Measurements from ENCODE around the gene FOXP4. TPM values are rescaled to one million over a fixed set of nuclear protein-coding genes. Genes with fewer than 3 reads are reported as not detected.

Gene FOXP4
- total RNA-seq, 1 donor from 2014 or later = 41.9 TPM

GRCh38 chr6:41637194-41638001 lies 91.2 kb downstream of the FOXP4 start:
- no peak for FAIRE-seq

GRCh38 chr6:41638002-41638934 lies 92.1 kb downstream of the FOXP4 start, which contains the start of gene MDFI:
Gene MDFI, plus strand, starts transcription at chr6:41638468. Its CDS starts 282 bp downstream, at chr6:41638750.
- peak within 1 kb of the TSS; percentile 96 for H3K4me3 Mint-ChIP-seq (ENCODE audit: unreplicated experiment)
- no peak within 1 kb of the TSS for H3K27ac ChIP-seq (ENCODE audit: low read depth, low read length)
- peak within 1 kb of the TSS; percentile 71 for H3K9ac ChIP-seq (ENCODE audit: low read length)
- H2AFZ ChIP-seq (ENCODE audit: low read depth, low read length) = peak within 1 kb of the TSS; percentile 79
- no peaks in the 10 kb centered on the region for H3K27me3 Mint-ChIP-seq (ENCODE audit: low read depth, unreplicated experiment)
- H3K4me3 ChIP-seq (ENCODE audit: insufficient read depth, low read depth, low read length) = peak within 1 kb of the TSS; percentile 71
- H3K4me2 ChIP-seq (ENCODE audit: low read length) = peak within 1 kb of the TSS; percentile 98
- H3K4me1 ChIP-seq (ENCODE audit: insufficient read depth, low read length) = peaks cover 40% of the 10 kb centered on the region
- H3K9me3 Mint-ChIP-seq (ENCODE audit: unreplicated experiment) = no peaks in the 10 kb centered on the region
- H3K27me3 ChIP-seq (ENCODE audit: insufficient read depth, low read length) = no peaks in the 10 kb centered on the region
- H3K27ac Mint-ChIP-seq (ENCODE audit: unreplicated experiment) = peak within 1 kb of the TSS; percentile 96
- TF ChIP-seq CTCF (IDR thresholded peaks at IDR 0.05; ENCODE audit: insufficient read depth, low read depth, low read length) = no peak
- peak; percentile 66 for TF ChIP-seq EZH2 (IDR thresholded peaks at IDR 0.05; ENCODE audit: insufficient read depth, low read length)
- FAIRE-seq = no peak
- H3K9me3 ChIP-seq (ENCODE audit: insufficient read depth, low read depth, low read length) = no peaks in the 10 kb centered on the region
- no peaks in the 10 kb centered on the region for H3K36me3 ChIP-seq (ENCODE audit: insufficient read depth, low read length)
- DNase-seq (ENCODE audit: low read depth) = no peak
- H3K36me3 Mint-ChIP-seq (ENCODE audit: low read depth, unreplicated experiment) = peaks cover 18% of the 10 kb centered on the region
- H4K20me1 ChIP-seq (ENCODE audit: insufficient read depth, low read length) = peaks cover 44% of the 10 kb centered on the region
- peaks cover 58% of the 10 kb centered on the region for H3K4me1 Mint-ChIP-seq (ENCODE audit: low read depth, unreplicated experiment)
- peaks cover 35% of the 10 kb centered on the region for H3K79me2 ChIP-seq (ENCODE audit: insufficient read depth, low read length)

More at GRCh38 chr6:41637194-41638001, 91.2 kb downstream of the FOXP4 start:
- no peaks in the 10 kb centered on the region for H3K27me3 ChIP-seq (ENCODE audit: insufficient read depth, low read length)
- Mint-ChIP-seq H3K4me1 (ENCODE audit: low read depth, unreplicated experiment) (peaks cover 49% of the 10 kb centered on the region), H3K9me3 (ENCODE audit: unreplicated experiment) (no peaks in the 10 kb centered on the region), H3K36me3 (ENCODE audit: low read depth, unreplicated experiment) (peaks cover 15% of the 10 kb centered on the region), H3K27me3 (ENCODE audit: low read depth, unreplicated experiment) (no peaks in the 10 kb centered on the region), H3K27ac (ENCODE audit: unreplicated experiment) (peak overlapping the region; percentile 92), H3K4me3 (ENCODE audit: unreplicated experiment) (peak overlapping the region; percentile 93)
- peak overlapping the region; percentile 71 for H3K9ac ChIP-seq (ENCODE audit: low read length)
- peaks cover 28% of the 10 kb centered on the region for H3K79me2 ChIP-seq (ENCODE audit: insufficient read depth, low read length)
- no peak for DNase-seq (ENCODE audit: low read depth)
- no peak overlapping the region for H3K27ac ChIP-seq (ENCODE audit: low read depth, low read length)
- H3K36me3 ChIP-seq (ENCODE audit: insufficient read depth, low read length) = no peaks in the 10 kb centered on the region
- H3K4me3 ChIP-seq (ENCODE audit: insufficient read depth, low read depth, low read length) = peak overlapping the region; percentile 71
- no peak for TF ChIP-seq CTCF (IDR thresholded peaks at IDR 0.05; ENCODE audit: insufficient read depth, low read depth, low read length)
- peak; percentile 79 for TF ChIP-seq EZH2 (IDR thresholded peaks at IDR 0.05; ENCODE audit: insufficient read depth, low read length)
- peaks cover 38% of the 10 kb centered on the region for H3K4me1 ChIP-seq (ENCODE audit: insufficient read depth, low read length)
- no peaks in the 10 kb centered on the region for H3K9me3 ChIP-seq (ENCODE audit: insufficient read depth, low read depth, low read length)
- H3K4me2 ChIP-seq (ENCODE audit: low read length) = peak overlapping the region; percentile 98
- peak overlapping the region; percentile 79 for H2AFZ ChIP-seq (ENCODE audit: low read depth, low read length)
- H4K20me1 ChIP-seq (ENCODE audit: insufficient read depth, low read length) = peaks cover 36% of the 10 kb centered on the region

Measured in astrocyte (in vitro differentiated cells and primary cell).